Measurements from ENCODE around the gene EPHA1.

The EPHA1 gene

DNA sequence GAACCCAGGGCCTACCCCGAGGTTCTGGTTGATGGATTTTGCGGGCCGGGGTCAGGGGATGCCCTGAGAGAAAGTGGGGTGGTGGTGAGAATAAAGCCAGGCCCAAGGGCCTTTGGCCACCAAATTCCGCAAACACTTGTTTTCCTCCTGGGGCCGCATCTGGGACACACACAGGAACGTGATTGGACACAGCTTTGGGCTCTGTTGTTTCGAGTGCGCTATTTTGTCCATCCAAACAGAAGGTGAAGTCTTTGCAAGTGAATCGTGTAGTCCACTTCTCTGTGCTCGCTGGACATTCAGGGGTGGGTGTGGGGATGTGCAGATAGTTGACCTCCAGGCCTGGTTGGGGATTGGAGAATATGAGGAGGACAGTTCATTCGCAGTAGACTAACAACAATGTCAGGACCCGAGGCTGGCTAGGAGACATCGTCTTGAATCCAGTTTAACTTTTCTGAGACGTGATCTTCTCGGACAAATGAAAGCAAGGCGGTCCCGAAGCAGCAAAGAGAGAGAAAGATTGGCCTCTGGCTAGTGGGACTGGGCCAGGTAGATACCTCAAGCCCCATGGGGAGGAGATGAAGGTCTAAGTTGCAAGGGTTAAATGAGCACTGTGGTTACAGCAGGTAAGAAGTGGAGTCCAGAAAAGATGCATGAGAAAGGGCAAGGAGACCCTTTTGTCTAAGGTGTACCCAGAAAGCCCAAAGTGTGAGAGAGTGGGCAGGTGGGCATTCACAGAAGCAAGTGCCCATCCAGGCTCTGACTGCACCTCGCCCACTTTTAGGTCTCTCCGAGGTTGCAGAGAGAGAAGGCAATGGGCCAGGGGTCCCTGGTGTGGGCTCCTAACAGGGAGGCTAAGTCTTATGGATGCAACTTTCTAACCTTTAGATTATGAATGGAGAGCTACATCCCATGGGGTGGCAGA, 45.4 kb downstream of the EPHA1 start:
- TF ChIP-seq, protein P1, sequence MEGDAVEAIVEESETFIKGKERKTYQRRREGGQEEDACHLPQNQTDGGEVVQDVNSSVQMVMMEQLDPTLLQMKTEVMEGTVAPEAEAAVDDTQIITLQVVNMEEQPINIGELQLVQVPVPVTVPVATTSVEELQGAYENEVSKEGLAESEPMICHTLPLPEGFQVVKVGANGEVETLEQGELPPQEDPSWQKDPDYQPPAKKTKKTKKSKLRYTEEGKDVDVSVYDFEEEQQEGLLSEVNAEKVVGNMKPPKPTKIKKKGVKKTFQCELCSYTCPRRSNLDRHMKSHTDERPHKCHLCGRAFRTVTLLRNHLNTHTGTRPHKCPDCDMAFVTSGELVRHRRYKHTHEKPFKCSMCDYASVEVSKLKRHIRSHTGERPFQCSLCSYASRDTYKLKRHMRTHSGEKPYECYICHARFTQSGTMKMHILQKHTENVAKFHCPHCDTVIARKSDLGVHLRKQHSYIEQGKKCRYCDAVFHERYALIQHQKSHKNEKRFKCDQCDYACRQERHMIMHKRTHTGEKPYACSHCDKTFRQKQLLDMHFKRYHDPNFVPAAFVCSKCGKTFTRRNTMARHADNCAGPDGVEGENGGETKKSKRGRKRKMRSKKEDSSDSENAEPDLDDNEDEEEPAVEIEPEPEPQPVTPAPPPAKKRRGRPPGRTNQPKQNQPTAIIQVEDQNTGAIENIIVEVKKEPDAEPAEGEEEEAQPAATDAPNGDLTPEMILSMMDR (IDR thresholded peaks at IDR 0.05; ENCODE audit: low read depth, low read length) = no peak
- no peak for DNase-seq (ENCODE audit: extremely low read depth, low read depth)

DNA sequence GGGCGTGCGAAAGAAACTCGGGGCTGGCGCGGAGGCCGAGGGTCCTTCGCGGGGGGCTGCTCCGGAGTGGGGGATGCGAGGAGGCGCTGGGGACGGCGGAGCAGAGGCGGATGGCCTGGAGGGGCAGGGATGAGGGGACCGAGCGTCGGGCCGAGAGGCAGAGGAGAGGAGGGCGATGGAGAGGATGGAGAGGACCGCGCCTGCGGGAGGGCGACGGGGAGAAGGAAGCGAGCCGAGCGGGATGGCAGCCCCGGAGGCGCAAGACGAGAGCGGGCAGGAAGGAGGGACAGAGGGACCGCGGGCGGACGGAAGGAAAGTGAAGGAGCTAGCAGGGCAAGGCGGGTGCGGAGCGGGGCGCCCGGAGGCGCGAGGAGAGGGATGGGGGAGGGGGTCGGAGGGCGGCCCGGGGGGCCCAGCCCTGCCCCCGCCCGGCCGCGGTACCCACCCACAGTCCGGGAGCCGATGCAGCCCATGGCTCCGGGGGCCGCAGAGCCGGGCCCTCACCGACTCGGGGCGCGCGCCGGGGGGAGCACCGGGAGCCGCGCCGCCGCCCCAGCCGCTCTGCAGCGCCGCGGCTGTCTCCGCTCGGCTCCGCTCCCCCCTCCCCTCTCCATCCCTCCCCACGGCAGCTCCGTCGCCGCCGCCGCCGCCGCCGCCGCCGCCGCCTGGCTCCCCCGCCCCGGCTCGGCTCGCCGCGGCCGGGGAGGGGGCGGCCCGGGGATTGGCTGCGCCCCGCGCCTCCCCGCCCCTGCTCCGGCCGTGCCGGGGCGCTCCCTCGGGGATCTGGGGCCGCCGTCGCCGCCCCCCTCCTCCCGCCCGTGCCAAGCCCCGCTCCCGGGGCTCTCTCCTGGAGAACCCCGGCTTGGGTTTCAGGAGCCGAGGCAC, 46.3 kb downstream of the EPHA1 start, which contains the start of gene FAM131B:
Gene FAM131B (minus strand): TSS at position 583 of the 885 bp plus-strand sequence. CDS start 110 bp downstream, at position 473.
- DNase-seq (ENCODE audit: extremely low read depth, low read depth) = no peak
- TF ChIP-seq, protein P1 (IDR thresholded peaks at IDR 0.05; ENCODE audit: low read depth, low read length) = no peak

DNA sequence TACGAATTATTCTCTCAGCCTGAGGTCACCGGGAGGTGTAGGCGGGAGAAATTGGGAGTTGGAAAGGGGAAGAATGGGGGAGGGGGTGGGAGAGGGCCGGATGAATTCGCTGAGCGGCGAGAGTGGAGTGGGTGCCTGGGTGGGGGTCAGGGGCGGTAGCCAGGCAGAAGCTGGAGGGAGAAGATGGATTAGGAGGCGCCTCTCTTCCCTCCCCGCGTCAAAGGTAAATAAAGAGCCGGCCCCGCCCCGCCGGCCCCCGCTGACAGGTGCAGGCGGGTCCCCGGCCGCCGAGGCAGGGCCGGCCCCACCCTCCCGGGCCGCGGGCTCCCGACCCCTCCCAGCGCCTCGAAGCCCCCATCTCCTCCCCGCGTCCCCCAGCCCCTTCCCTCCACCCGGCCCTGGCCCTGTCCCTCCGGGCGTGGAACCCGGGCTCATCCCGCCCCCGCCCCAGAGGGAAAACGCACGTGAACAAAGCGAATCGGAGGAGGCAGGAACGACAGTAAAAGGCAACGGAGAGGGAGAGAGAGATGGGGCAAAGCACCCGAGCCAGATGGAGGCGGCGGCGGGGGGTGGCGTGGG, 47.0 kb downstream of the EPHA1 start:
- TF ChIP-seq, protein P1 (IDR thresholded peaks at IDR 0.05; ENCODE audit: low read depth, low read length) = no peak
- no peak for DNase-seq (ENCODE audit: extremely low read depth, low read depth)

DNA sequence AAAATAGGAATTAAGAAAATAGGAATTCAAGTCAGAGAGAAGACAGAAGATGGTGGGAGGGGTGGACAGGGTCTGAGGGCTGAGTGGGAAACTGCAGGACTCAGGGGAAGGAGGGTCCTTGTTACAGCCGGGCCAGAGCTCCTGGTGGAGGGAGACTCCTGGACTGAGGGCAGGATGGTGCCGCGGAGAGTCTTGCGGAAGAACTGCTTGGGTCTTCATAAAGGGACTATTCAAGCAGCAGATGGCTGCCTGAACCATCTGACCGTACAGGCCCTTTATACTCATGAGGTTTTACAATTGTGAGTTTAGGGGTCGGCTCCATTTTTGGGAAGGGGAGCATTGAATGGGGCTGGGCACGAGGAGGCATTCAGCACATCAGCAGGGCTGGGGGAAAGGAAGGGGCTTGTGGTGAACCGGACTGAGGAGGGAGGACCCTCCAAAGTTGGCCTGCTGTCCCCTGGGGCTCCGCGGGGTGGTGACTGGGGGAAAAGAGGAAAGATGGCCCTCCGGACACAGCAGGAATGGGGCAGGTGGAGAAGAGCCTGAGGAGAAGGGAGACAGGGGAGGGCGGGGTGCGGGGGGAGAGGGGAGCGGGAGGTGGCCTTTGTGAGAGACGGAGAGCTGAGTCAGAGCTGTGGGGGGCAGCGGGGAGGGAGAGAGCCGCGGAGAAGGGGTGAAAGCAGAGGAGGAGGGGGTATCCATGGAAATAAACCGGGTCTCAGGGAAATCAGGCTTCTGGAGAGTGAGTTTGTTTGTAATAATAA, 47.7 kb downstream of the EPHA1 start:
- no peak for DNase-seq (ENCODE audit: extremely low read depth, low read depth)
- TF ChIP-seq, protein P1 (IDR thresholded peaks at IDR 0.05; ENCODE audit: low read depth, low read length) = no peak

DNA sequence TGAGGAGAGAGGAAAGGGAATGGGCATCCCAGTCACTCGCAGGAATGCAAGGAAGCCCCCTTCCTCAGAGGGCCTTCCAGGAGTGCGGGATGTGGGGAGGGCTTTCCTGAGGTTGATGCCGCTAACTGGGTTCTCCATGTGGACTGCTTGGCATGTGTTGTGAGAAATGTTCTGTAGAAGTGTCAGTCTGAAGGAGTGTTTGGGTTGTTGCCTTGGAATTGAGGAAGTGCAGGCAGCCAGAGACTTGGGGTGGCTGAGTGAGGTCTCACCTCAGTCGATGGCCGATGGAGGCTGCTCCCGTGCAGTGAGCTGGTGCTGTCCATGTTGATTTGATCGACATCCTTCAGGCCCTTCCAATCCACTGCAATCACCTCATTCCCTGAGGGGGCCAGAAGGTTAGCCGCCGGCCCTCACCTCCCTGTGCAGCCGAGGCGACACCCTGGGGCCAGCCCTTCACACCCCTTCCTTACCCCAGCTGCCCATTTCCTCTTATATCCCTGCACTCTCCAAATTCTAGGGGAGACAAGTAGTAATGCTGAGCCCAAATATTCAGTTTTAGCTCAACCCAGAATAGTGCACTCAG, 48.8 kb downstream of the EPHA1 start:
- no peak for DNase-seq (ENCODE audit: extremely low read depth, low read depth)
- TF ChIP-seq, protein P1 (IDR thresholded peaks at IDR 0.05; ENCODE audit: low read depth, low read length) = no peak

DNA sequence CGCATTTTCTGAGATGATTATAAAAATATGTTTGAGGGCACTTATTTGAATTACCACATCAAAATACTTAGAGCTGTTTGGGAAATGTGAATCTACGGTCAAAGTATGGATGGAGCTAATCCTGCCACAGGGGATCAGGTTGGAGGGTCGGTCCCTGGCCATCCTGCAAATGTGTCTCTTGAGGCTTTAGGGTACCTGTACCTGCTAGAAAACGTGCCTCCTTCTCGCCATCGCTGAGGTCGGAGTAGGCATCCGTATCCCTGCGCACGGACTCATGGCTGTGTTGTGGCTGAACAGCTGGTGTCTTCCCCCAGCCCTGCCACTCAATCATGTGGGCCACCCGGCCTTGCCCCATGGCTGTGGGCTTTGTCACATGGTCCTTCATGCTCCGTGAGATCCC, 50.0 kb downstream of the EPHA1 start:
- TF ChIP-seq, protein P1 (IDR thresholded peaks at IDR 0.05; ENCODE audit: low read depth, low read length) = no peak
- no peak for DNase-seq (ENCODE audit: extremely low read depth, low read depth)

Measured in AG09319 (cell line).